HepG2 (cell line): Measurements from ENCODE around the gene ICE1. TPM values are rescaled to one million over a fixed set of nuclear protein-coding genes. Genes with fewer than 3 reads are reported as not detected.

ENCODE experiments used
- ATAC-seq: fragments of 200-7000 bp; cut with Tn5 transposase; 3 replicates; pipeline ENCODE4 v1.9.1; 2020; ENCODE audit warnings: mild to moderate bottlenecking, moderate library complexity
- BruUV-seq: library from RNA; stranded (reverse); fragments of 400-500 nt; replicated peaks from 2 replicates; lab custom pipeline; 2021; lab: Mats Ljungman, UMichigan
- CTCF ChIA-PET: fragments of 300-600 bp; formaldehyde crosslinking; extraction: SDS; loops from one replicate; lab custom pipeline; 2021; ENCODE audit warnings: low total read pairs, inconsistent platforms, low intra/inter-chr PET ratio; lab: Yijun Ruan, JAX
- POLR2A ChIA-PET: fragments of 350-600 bp; sonication (Branson Sonifier 250); formaldehyde crosslinking; loops from one replicate; lab custom pipeline; 2020; ENCODE audit warnings: antibody characterized with exemption, inconsistent platforms; lab: Yijun Ruan, JAX
- DNase-seq: peaks from one replicate; pipeline ENCODE4 v3.0.0-alpha.2; 2015; ENCODE audit warnings: low spot score
- FAIRE-seq: peaks from 3 replicates; lab custom pipeline; 2011; peaks lifted over from hg19 to GRCh38; lab: Jason Lieb, UNC
- H2AFZ ChIP-seq: one replicate; pipeline ENCODE4 v1.6.1; 2011; ENCODE audit warnings: low read length, inconsistent platforms
- H3K27ac ChIP-seq: fragments of 300-600 bp; 3 replicates; pipeline ENCODE4 v1.8.0; 2011; ENCODE audit warnings: mixed run types, mild to moderate bottlenecking, mixed read lengths, low read length, inconsistent platforms; ENCODE audit not compliant: insufficient read depth; ENCODE audit errors: extremely low read length
- H3K27me3 ChIP-seq, 2 experiments: fragments of 200-600 bp in 1 of 2; 2 replicates in 1 of 2; 3 replicates in 1 of 2; pipeline versions ENCODE4 v1.6.0 to v1.8.0; 2011; ENCODE audit warnings: low read length in 2 of 2, mild to moderate bottlenecking in 2 of 2, moderate library complexity in 2 of 2, inconsistent platforms in 1 of 2; ENCODE audit not compliant: insufficient read depth in 2 of 2, control insufficient read depth in 1 of 2
- H3K36me3 ChIP-seq, 2 experiments: fragments of 200-600 bp in 1 of 2; replicated peaks in 1 of 2; 2 replicates in 1 of 2; 3 replicates in 1 of 2; pipeline versions ENCODE4 v1.5.1 to v1.8.0; 2011; ENCODE audit warnings: low read length in 2 of 2, inconsistent platforms in 1 of 2; ENCODE audit not compliant: insufficient read depth in 2 of 2, control insufficient read depth in 1 of 2
- H3K4me1 ChIP-seq: 2 replicates; pipeline ENCODE4 v1.5.1; 2012; ENCODE audit warnings: low read length, inconsistent platforms; ENCODE audit not compliant: insufficient read depth
- H3K4me2 ChIP-seq: 2 replicates; pipeline ENCODE4 v1.6.0; 2011; ENCODE audit warnings: low read depth, low read length, inconsistent platforms
- H3K4me3 ChIP-seq, 3 experiments: fragments of 200-600 bp in 1 of 3; sonication (generic), shearing (Covaris generic) in 1 of 3; replicated peaks in 1 of 3; 2 replicates each; pipeline ENCODE4 v1.5.1; 2011 to 2016; ENCODE audit warnings: low read length in 3 of 3, inconsistent platforms in 2 of 3, low read depth in 2 of 3, mild to moderate bottlenecking in 2 of 3, control low read depth in 1 of 3, mixed read lengths in 1 of 3; ENCODE audit not compliant: insufficient read depth in 1 of 3
- H3K79me2 ChIP-seq: one replicate; pipeline ENCODE4 v1.6.1; 2011; ENCODE audit warnings: low read length, inconsistent platforms; ENCODE audit not compliant: insufficient read depth
- H3K9ac ChIP-seq: 2 replicates; pipeline ENCODE4 v1.6.0; 2011; ENCODE audit warnings: mild to moderate bottlenecking, low read depth, low read length, inconsistent platforms; ENCODE audit not compliant: insufficient read depth
- H3K9me3 ChIP-seq: 2 replicates; pipeline ENCODE4 v1.5.1; 2012; ENCODE audit warnings: mild to moderate bottlenecking, low read length
- H4K20me1 ChIP-seq: 2 replicates; pipeline ENCODE4 v1.6.0; 2011; ENCODE audit warnings: inconsistent platforms, mild to moderate bottlenecking, low read length, moderate library complexity; ENCODE audit not compliant: insufficient read depth
- E2F1 ChIP-seq: sonication (generic); formaldehyde crosslinking; IDR thresholded peaks from 2 replicates; pipeline ENCODE4 v1.5.0; 2020; ENCODE audit warnings: missing genetic modification reagents
- HOXA5 ChIP-seq: sonication (generic); formaldehyde crosslinking; IDR thresholded peaks from 2 replicates; pipeline ENCODE4 v1.4.0; 2020; ENCODE audit warnings: missing genetic modification reagents
- NFYB ChIP-seq: sonication (generic); formaldehyde crosslinking; IDR thresholded peaks from 2 replicates; pipeline ENCODE4 v1.4.0; 2020; ENCODE audit warnings: missing genetic modification reagents
- RBAK ChIP-seq: sonication (generic); formaldehyde crosslinking; IDR thresholded peaks from 2 replicates; pipeline ENCODE4 v1.5.1; 2020; ENCODE audit warnings: mild to moderate bottlenecking, missing genetic modification reagents
- SAP130 ChIP-seq: IDR thresholded peaks from 2 replicates; pipeline ENCODE4 v1.6.1; 2016; ENCODE audit warnings: low read depth
- SYNCRIP ChIP-seq: fragments of 200-400 bp; formaldehyde crosslinking; IDR thresholded peaks from 2 replicates; pipeline ENCODE4 v1.6.1; 2018; ENCODE audit warnings: mild to moderate bottlenecking, low read depth, low read length; ENCODE audit not compliant: insufficient read depth
- ZNF407 ChIP-seq: sonication (generic); formaldehyde crosslinking; IDR thresholded peaks from one replicate; pipeline ENCODE4 v1.5.1; 2020; ENCODE audit warnings: mild to moderate bottlenecking, missing genetic modification reagents; ENCODE audit errors: not compliant biosample characterization
- in situ Hi-C: cut with HindIII; loops from 2 replicates; pipeline ENCODE4 v1.10.0; 2017; ENCODE audit warnings: low pct_unique_long_range_greater_than_20kb; ENCODE audit not compliant: extremely low pct_ligation_motif_present
- intact Hi-C: fragments of 100-400 bp; cut with micrococcal nuclease; formaldehyde crosslinking; loops from one replicate; pipeline ENCODE4 v1.10.0; 2022; ENCODE audit not compliant: unreplicated experiment
- polyA plus RNA-seq, 8 experiments: library from polyadenylated mRNA; depleted of rRNA in 3 of 8; stranded (reverse) in 7 of 8; unstranded in 1 of 8; fragments of >200 nt; fragmentation: Illumina TruSeq in 4 of 8; extraction: Trizol in 4 of 8; gene quantifications; 2 replicates each; pipeline versions ENCODE4 v1.2.1 to v1.2.3, GENCODE V29; 2011 to 2016; ENCODE audit warnings: low read depth in 4 of 8, missing spikeins in 1 of 8, mixed read lengths in 1 of 8; ENCODE audit not compliant: insufficient read depth in 1 of 8
- total RNA-seq, 5 experiments: library from RNA; depleted of rRNA; stranded (reverse); fragments of >200 nt; fragmentation: Illumina TruSeq; extraction: Trizol; gene quantifications; 2 replicates each; pipeline ENCODE4 v1.2.3, GENCODE V29; 2016; ENCODE audit warnings: low read depth in 1 of 5

Gene ICE1
- total and polyA plus RNA-seq, 2 of the 13 experiments (the other 11 are each of a cell fraction or from before 2014, with no cell fraction given) = 9.1 to 27.6 TPM

- Histone ChIP-seq H3K9me3 (peaks cover 9% of the 10 kb centered on the region), H3K27ac (no peak overlapping the region), H3K27me3 (peaks cover 0 to 6% of the 10 kb centered on the region in 2 experiments; a peak in 1 of 5 replicates), H3K36me3 (no peaks in the 10 kb centered on the region), H3K4me1 (no peaks in the 10 kb centered on the region), H3K4me3 (no peak overlapping the region), H2AFZ (no peak overlapping the region)
- DNase-seq (no peak), ATAC-seq (no peak), FAIRE-seq (no peak)
- in situ Hi-C loops (no loop called here), intact Hi-C loops (no loop called here)
- CTCF ChIA-PET = no interaction called here
- TF ChIP-seq HOXA5 (CRISPR knock-in tag) (no peak), ZNF407 (CRISPR knock-in tag) (no peak), E2F1 (CRISPR knock-in tag) (no peak), RBAK (CRISPR knock-in tag) (no peak), SAP130 (CRISPR knock-in tag) (no peak), NFYB (CRISPR knock-in tag) (no peak), SYNCRIP (no peak)
- TF ChIP-seq, all 625 proteins: peak for 0
- BruUV-seq = no TSS peak
- H3K79me2 ChIP-seq = no peaks in the 10 kb centered on the region
- POLR2A ChIA-PET = no interaction called here
- H4K20me1 ChIP-seq = no peaks in the 10 kb centered on the region
- no peak overlapping the region for H3K4me2 ChIP-seq
- no peak overlapping the region for H3K9ac ChIP-seq
These were observed 81.8 kb downstream of the ICE1 start for GRCh38 chr5:5504325-5504724.
